GM18951 (cell line): Measurements from ENCODE around the gene CD27.

Experiments
- POLR2A ChIP-seq: IDR thresholded peaks from 4 replicates; pipeline ENCODE4 v1.6.1; 2011; ENCODE audit warnings: mild to moderate bottlenecking; ENCODE audit not compliant: insufficient read length, insufficient read depth; ENCODE audit errors: extremely low read depth
- in situ Hi-C: fragments of 300-500 bp; cut with MboI; formaldehyde crosslinking; loops from one replicate; pipeline ENCODE4 v1.12.0; 2022; ENCODE audit warnings: low sequenced_read_pairs, mixed read lengths, inconsistent platforms; ENCODE audit not compliant: unreplicated experiment

The CD27 gene

DNA sequence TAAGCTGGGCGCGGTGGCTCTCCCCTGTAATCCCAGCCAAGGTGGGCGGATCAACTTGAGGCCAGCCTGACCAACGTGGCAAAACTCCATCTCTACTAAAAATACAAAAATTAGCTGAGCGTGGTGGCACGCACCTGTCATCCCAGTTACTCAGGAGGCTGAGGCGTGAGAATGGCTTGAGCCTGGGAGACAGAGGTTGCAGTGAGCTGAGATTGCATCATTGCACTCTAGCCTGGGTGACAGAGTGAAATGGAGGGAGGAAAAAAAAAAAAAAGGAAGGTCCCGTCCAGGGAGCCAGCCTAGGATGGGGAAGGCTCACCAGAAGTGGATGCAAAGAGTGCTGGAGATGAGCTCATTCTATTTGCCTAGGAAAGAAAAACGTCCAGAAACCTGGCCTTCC lies 1.9 kb upstream of the CD27 start:
- in situ Hi-C loops: no loop called here
- TF ChIP-seq POLR2A: no peak

DNA sequence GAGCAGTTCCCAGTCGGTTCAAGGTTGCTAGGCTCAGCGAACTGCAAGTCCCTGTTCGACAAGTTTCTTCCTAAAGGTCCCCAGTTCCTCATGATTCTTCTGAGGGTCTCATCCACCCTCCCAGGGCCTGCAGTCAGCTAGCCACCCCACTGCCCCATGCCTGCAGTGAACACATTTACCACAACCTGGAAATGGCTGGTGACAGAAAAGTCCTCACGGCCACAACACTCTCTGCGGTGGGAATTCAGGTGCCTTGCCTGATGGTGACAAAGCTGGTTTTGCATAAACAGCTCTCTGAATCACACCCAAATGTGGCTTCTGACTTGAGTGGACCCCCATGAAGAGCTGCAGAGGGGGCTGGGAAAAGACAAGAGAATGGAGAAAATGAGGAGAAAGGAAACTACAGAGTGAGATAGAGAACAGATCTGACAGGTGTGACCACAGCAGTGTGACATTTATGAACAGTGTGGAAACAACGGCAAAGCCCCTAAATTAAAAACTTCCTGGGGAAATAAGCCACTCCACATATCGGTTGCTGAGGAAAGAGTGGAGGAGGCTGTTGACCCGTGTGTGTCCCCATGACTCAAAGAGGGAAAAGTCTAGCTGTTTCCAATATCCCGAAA lies 1.3 kb upstream of the CD27 start:
- in situ Hi-C loops: no loop called here
- TF ChIP-seq POLR2A: peak; percentile 48

DNA sequence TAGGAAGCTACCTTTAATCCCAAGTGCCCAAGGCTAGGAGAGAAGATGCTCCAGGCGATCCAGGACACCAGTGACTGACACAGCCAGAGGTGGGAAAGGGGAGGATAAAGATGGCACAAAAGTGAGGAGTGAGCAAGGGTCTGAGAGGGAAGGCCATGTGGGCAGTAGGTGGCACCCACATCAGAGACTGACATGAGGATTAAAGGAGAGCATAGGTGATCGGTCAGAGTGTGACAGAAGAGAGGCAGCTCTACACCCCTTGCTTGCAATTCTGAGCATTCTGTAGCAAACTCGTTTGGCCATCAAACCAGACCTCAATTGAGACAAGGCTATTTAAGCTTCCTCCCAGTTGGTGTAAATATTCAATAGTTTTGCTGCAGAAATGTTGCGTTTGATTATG lies 724 bp upstream of the CD27 start:
- TF ChIP-seq POLR2A: peak; percentile 45
- in situ Hi-C loops: no loop called here

DNA sequence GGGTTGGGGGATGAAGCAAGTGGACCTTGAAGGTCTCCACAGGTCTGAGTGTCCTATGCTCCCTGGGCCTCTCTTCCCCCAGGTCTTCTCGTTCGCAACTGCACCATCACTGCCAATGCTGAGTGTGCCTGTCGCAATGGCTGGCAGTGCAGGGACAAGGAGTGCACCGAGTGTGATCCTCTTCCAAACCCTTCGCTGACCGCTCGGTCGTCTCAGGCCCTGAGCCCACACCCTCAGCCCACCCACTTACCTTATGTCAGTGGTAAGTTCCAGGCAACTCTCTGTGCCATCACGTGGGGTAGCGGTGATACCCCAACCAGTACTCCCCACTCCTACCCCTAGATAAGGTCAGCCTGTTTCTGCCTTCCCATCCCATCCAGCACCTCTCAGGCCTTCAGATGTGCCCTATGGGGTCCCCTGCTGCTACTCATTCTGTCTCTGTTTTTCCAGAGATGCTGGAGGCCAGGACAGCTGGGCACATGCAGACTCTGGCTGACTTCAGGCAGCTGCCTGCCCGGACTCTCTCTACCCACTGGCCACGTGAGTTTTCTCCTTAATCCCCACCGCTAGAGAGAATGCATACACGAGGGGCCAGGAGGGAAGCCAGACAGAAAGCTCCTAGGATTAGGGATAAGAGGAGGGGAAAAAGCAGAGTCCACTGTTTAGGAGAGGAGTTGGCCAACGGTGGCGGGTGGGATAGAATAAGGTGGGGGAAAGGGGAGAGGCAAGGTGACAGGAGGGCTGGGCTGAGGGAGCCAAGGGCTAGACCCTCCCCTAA lies 5.5 kb downstream of the CD27 start:
- in situ Hi-C loops: no loop called here
- no peak for TF ChIP-seq POLR2A

DNA sequence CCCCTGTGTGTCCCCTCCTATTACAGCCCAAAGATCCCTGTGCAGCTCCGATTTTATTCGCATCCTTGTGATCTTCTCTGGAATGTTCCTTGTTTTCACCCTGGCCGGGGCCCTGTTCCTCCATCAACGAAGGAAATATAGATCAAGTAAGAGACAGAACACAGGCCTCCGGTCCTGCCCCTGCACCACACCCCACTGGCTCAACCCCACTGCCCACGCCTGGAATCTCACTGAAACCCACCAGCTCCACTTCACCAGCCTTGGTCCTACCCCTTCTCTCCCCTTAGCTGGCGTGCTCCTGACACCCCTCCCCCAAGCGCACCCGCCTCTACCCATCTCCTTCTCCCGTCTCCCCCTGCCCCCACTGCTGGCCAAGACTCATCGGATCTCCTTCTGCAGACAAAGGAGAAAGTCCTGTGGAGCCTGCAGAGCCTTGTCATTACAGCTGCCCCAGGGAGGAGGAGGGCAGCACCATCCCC lies 6.2 kb downstream of the CD27 start:
- TF ChIP-seq POLR2A: no peak
- in situ Hi-C loops: no loop called here

DNA sequence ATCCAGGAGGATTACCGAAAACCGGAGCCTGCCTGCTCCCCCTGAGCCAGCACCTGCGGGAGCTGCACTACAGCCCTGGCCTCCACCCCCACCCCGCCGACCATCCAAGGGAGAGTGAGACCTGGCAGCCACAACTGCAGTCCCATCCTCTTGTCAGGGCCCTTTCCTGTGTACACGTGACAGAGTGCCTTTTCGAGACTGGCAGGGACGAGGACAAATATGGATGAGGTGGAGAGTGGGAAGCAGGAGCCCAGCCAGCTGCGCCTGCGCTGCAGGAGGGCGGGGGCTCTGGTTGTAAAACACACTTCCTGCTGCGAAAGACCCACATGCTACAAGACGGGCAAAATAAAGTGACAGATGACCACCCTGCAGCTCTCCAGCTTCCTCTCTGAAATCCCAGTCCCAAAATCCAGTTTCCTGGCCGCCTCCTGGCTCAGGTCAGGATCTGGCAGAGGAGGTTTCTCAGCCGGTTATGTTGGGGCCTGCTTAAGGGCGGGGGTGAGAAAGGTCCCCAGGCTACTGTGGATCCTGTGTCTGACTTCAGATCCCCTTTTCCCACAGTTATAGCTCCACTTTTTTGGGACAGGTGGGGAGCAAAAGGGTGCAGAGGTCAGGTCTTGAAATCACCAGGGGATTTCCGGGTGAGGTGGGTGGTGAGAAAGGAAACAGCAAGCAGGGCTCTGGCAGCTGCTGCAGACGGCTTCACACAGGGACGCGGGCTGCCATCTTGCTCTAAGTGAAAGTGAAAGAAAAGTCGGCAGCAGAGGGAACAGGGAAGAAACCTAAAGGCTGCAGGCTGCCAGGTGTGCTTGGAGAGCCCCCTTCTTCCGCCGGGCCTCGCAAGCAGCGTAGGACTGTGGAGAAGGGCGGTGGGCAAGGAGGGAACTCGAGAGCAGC lies 6.8 kb downstream of the CD27 start, which contains the start of gene TAPBPL:
Gene TAPBPL, plus strand, starts transcription at position 695 of the 897 bp plus-strand sequence. CDS start 207 bp downstream, outside the sequence.
- in situ Hi-C loops: no loop called here
- peak; percentile 52 for TF ChIP-seq POLR2A

DNA sequence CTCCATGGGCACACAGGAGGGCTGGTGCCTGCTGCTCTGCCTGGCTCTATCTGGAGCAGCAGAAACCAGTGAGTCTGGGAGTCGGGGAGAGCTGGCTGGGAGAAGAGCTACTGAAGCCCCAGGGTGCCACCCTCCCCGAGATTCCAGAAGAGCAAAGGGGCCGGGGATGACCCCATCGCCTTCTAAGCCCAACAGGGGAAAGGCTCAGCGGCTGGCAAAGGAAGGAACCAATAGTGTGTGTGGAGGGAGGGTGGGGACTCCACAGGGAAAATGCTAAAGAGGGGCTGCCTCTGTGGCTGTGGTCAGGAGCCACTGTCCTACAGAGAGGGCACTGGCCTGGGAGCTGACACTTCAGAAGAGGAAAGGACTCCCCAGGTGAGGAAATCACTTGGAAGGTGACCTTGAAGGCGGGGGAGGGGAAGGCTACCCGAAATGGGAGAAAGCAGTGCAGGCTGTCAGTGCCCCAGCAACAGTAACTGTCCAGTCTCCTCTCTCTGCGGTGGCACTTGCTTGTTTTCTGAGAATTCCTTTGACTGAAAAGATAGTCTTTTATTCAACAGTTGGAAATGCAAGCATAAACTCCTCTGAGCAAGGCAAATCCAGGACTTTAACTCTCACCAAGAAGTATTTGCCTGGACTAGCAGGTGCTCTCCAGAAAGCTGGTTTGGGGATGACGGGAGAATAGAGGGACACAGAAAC lies 7.6 kb downstream of the CD27 start:
- no peak for TF ChIP-seq POLR2A
- in situ Hi-C loops: no loop called here

DNA sequence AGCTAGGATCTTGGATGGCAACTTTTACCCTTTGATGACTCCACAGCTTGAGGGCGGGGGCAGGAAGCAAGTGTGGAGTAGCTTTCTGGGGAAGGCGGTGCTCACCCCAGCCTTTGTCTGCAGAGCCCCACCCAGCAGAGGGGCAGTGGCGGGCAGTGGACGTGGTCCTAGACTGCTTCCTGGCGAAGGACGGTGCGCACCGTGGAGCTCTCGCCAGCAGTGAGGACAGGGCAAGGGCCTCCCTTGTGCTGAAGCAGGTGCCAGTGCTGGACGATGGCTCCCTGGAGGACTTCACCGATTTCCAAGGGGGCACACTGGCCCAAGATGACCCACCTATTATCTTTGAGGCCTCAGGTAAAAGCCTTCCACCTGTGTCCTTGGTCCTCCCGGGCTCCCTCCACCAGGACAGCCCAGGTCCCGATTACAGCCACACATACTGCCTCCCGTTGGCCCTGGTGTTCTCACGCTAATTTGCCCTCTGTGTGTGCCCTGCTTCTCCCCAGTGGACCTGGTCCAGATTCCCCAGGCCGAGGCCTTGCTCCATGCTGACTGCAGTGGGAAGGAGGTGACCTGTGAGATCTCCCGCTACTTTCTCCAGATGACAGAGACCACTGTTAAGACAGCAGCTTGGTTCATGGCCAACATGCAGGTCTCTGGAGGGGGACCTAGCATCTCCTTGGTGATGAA lies 8.3 kb downstream of the CD27 start:
- peak; percentile 50 for TF ChIP-seq POLR2A
- in situ Hi-C loops: no loop called here

DNA sequence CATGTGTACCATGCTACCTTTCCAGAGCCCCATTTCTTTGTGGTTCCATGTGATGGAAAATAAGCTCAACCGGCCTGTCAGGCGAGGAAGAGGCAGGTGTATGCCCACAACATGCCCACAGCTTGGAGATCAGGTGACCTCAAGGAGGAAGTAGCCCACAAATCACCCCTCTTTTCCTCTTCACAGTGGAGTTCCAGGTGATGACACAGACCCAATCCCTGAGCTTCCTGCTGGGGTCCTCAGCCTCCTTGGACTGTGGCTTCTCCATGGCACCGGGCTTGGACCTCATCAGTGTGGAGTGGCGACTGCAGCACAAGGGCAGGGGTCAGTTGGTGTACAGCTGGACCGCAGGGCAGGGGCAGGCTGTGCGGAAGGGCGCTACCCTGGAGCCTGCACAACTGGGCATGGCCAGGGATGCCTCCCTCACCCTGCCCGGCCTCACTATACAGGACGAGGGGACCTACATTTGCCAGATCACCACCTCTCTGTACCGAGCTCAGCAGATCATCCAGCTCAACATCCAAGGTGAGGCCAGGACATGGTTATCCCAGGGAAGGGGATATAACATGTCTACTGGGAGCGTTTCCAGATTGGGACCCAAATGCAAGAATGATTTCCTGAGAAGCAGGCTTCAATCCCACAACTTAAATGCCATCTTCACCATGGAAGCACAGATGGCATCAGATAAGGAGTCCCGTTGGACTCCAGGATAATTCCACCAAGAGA lies 12.6 kb downstream of the CD27 start:
- in situ Hi-C loops: no loop called here
- no peak for TF ChIP-seq POLR2A

DNA sequence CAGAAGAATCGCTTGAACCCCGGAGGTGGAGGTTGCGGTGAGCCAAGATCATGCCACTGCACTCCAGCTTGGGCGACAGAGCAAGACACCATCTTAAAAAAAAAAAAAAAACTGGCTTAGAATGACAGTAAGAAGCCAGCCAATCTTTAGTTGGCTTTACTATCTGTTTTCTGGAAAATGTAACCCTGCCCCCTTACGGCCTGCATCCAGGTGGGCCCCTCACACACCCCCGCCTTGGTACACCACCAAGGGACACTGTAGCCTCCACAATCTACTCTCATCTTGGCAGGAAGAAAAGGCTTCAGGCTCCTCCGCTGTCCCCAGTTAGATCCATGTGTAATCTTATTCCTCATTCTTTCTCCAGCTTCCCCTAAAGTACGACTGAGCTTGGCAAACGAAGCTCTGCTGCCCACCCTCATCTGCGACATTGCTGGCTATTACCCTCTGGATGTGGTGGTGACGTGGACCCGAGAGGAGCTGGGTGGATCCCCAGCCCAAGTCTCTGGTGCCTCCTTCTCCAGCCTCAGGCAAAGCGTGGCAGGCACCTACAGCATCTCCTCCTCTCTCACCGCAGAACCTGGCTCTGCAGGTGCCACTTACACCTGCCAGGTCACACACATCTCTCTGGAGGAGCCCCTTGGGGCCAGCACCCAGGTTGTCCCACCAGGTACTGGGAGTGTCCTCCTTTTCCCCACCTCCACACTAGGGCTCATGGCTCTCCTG lies 13.7 kb downstream of the CD27 start:
- no peak for TF ChIP-seq POLR2A
- in situ Hi-C loops: no loop called here

DNA sequence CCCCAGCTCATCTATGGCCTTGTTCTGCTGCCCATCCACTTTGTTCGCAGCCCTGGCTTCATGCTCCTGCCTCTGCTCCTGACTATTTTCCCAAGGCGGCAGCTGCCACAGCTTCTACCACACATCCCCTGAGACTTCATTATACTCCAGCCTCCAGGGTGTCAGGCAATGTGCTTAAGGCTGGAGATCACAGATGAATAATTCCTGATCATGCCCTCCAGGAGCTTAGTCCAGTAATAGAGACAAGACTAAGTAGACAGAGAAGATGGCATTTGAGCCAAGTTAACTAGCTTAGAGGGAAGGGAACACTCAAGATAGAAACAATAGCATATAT lies 14.2 kb downstream of the CD27 start:
- TF ChIP-seq POLR2A: no peak
- in situ Hi-C loops: no loop called here
